AG04450 (cell line): ENCODE measurements around the gene TFAP2A. TPM values are rescaled to one million over a fixed set of nuclear protein-coding genes. Genes with fewer than 3 reads are reported as not detected.

Source experiments
- CTCF ChIA-PET: fragments of 300-600, 350-600 bp; formaldehyde crosslinking; extraction: SDS; loops from one replicate; lab custom pipeline; 2022; ENCODE audit warnings: antibody characterized with exemption, inconsistent platforms; lab: Charles Lee
- POLR2A ChIA-PET: fragments of 350-600 bp; formaldehyde crosslinking; extraction: SDS; loops from one replicate; lab custom pipeline; 2021; ENCODE audit warnings: antibody characterized with exemption, inconsistent platforms; lab: Yijun Ruan, JAX
- DNase-seq: peaks from one replicate; pipeline ENCODE4 v3.0.0-alpha.2; 2011; ENCODE audit warnings: low read depth, low spot score
- H3K27ac ChIP-seq: one replicate; pipeline ENCODE4 v1.5.1; 2012; ENCODE audit warnings: low read depth, low read length, control low read depth
- H3K27me3 ChIP-seq: one replicate; pipeline ENCODE4 v1.6.0; 2012; ENCODE audit warnings: low read length; ENCODE audit not compliant: control insufficient read depth, insufficient read depth
- H3K4me3 ChIP-seq: 2 replicates; pipeline ENCODE4 v1.5.1; 2011; ENCODE audit warnings: mild to moderate bottlenecking, low read depth, low read length, control low read depth
- H3K9me3 ChIP-seq: 2 replicates; pipeline ENCODE4 v1.5.1; 2012; ENCODE audit warnings: low read length; ENCODE audit not compliant: control insufficient read depth, insufficient read depth
- polyA plus RNA-seq: library from polyadenylated mRNA; depleted of rRNA; stranded (reverse); fragments of >200 nt; gene quantifications from 2 replicates; pipeline ENCODE4 v1.2.3, GENCODE V29; 2011
- TF ChIP-seq, protein P1 (sequence below): IDR thresholded peaks from 2 replicates; pipeline ENCODE4 v1.5.1; 2011; ENCODE audit warnings: low read depth, low read length, control low read depth, inconsistent platforms

TFAP2A gene
- polyA plus RNA-seq, 1 experiment: 2.3 TPM

DNA sequence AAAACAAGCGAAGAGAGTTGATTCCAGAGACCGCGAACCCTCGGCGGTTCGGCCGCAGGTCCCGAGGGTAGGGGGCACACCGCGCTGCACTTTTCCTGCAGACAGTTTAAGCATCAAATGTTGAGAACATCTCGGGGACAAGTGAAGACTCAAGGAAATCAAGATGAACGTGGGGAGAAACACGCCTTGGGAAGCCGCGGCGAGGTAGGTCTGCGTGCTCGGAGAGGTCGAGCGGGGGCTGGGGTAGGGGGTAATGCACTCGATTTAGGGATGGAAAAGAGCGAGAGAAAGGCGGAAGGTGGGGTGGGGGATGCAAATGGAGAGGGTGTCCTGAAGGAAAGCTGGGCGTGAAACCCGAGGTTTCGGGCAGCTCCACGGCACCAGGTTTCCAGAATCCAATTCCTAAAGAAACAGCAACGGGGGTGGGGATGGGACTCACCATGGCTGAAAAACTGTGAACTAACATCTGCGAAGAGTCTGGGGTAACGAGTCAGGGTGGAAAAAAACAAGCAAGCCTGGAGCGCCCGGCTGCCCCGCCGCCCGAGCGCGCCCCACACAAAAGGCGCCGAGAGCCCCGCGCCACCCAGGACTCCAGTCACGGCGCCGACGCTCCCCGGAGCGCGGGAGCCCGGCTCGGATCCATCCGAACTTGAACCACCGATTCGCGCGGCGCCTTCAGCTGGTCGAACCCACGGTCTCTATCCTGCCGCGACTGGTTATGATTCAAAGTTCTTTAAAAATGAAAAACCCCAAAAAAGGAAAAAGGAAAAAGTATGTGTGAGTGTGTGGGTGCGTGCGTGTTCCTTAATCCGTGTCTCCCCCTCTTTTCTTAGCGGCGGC is 3.5 kb downstream of the TFAP2A start:
- POLR2A ChIA-PET: no interaction called here
- peak overlapping the region; percentile 57 for H3K27ac ChIP-seq
- no peak for DNase-seq
- CTCF ChIA-PET: no interaction called here
- H3K4me3 ChIP-seq: peak overlapping the region; percentile 63
- H3K27me3 ChIP-seq: peaks cover 70% of the 10 kb centered on the region
- peaks cover 7% of the 10 kb centered on the region; the same call in 1 of the 2 replicates for H3K9me3 ChIP-seq
- TF ChIP-seq, protein P1, sequence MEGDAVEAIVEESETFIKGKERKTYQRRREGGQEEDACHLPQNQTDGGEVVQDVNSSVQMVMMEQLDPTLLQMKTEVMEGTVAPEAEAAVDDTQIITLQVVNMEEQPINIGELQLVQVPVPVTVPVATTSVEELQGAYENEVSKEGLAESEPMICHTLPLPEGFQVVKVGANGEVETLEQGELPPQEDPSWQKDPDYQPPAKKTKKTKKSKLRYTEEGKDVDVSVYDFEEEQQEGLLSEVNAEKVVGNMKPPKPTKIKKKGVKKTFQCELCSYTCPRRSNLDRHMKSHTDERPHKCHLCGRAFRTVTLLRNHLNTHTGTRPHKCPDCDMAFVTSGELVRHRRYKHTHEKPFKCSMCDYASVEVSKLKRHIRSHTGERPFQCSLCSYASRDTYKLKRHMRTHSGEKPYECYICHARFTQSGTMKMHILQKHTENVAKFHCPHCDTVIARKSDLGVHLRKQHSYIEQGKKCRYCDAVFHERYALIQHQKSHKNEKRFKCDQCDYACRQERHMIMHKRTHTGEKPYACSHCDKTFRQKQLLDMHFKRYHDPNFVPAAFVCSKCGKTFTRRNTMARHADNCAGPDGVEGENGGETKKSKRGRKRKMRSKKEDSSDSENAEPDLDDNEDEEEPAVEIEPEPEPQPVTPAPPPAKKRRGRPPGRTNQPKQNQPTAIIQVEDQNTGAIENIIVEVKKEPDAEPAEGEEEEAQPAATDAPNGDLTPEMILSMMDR: no peak

DNA sequence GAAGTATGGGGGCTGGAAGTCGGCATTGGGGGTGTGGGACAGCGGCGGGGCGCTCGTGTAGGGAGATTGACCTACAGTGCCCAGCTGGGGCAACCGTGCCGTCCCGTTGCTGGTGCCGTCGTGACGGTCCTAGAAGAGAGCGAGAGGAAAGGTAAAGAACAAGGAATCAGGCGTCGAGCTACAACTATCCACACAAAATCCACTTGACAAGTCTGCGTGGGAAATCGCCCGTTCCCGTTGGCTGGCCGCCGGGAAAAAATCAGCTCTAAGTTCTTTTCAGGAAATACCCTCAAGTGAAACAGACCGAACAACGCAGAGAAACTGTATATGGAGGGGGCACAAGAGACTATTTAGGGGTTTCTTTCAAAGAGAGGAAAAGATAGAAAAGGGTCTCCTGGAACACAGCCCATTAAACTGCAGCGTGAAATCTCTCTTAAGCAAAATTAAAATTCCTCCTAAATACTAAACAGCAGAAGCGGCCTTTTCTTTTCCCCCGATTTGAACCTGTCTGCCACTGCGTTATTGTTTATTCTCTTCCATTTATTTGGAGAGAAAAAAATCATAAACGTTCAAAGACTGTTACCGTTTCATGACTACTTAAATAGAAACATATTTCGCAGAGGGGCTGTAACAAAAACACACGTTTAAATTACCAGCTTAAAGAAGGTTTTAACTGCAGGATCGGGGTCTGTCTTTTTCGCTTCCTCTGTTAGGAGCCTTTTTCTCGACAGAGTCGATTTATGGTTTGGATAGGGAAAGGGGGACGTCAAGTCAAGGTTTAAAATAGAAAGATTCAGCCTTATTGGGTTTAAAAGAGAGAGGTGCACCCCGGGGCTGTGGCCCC is 4.4 kb downstream of the TFAP2A start:
- POLR2A ChIA-PET: interaction anchor here (0.7 kb wide), 1 partner anchor 393 kb away, joined by 7 read pairs; no protein-coding TSS in a partner anchor
- TF ChIP-seq, protein P1: no peak
- Histone ChIP-seq H3K27ac (peak overlapping the region; percentile 21), H3K9me3 (peaks cover 5% of the 10 kb centered on the region; the same call in 1 of the 2 replicates), H3K27me3 (peaks cover 60% of the 10 kb centered on the region), H3K4me3 (peak overlapping the region; percentile 43)
- CTCF ChIA-PET: interaction anchor here (1.6 kb wide), 1 partner anchor 19 kb away, joined by 4 read pairs; no protein-coding TSS in a partner anchor
- DNase-seq: no peak

DNA sequence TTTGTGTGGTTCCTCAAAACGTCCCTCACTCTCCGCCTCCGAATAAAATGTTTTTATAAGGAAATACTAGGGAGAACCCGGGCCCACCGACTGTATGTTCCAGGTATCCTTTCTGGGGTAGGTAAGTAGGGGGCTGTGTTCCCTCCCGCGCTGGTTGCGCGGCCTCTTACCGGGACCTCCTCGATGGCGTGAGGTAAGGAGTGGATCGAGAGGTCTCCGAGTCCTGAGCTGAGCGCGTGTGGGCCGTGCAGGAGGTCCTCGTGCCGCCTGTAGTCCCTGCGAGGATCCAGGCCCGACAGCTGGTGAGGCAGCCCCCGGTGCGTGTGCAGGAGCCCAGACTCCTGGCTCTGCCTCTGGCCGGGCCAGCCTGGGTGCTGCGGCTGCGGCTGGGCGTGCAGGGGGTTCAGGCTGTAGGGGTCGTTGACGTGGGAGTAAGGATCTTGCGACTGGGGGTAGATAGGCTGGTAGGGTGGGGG is 5.1 kb downstream of the TFAP2A start:
- Histone ChIP-seq H3K9me3 (peaks cover 7% of the 10 kb centered on the region), H3K27ac (peak overlapping the region; percentile 13), H3K27me3 (peaks cover 54% of the 10 kb centered on the region), H3K4me3 (peak overlapping the region; percentile 43)
- ChIA-PET POLR2A (interaction anchor here (0.7 kb wide), 1 partner anchor 393 kb away, joined by 7 read pairs; no protein-coding TSS in a partner anchor), CTCF (interaction anchor here (1.6 kb wide), 1 partner anchor 20 kb away, joined by 4 read pairs; no protein-coding TSS in a partner anchor)
- TF ChIP-seq, protein P1: no peak
- DNase-seq: no peak

DNA sequence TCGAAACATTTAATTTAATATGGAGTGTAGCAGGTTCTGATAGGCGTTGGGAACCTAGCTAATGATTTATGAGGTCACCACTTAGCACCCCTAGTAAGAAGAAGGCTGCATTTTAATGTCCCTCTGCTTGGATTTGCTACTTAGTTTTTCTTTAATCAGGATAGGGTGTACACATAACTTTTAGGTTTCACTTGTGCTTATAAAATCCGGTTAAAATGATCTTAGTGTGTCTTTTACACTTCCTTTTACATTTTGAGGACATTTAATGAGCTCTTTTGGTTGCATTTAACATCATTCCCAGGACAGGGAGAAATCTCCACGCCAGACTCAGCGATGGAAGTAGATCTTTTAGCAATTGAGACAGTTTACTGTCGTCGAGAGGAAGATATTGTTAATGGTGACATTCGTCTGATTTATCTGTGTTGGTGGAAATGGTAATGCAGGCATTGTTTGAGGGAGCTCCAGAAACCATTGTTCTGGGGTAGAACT is 5.6 kb downstream of the TFAP2A start:
- Histone ChIP-seq H3K27ac (peak overlapping the region; percentile 13), H3K9me3 (peaks cover 10% of the 10 kb centered on the region), H3K4me3 (peak overlapping the region; percentile 43), H3K27me3 (peaks cover 49% of the 10 kb centered on the region)
- ChIA-PET CTCF (interaction anchor here (0.5 to 1.6 kb wide), 2 partner anchors 20 to 339 kb away, joined by 4 read pairs; no protein-coding TSS in a partner anchor), POLR2A (no interaction called here)
- TF ChIP-seq, protein P1: no peak
- no peak for DNase-seq
